Measurements from ENCODE around the gene MYOM3. TPM values are rescaled to one million over a fixed set of nuclear protein-coding genes. Genes with fewer than 3 reads are reported as not detected.

Gene MYOM3
- total RNA-seq, 1 experiment from 2014 or later = 7.9 TPM

DNA sequence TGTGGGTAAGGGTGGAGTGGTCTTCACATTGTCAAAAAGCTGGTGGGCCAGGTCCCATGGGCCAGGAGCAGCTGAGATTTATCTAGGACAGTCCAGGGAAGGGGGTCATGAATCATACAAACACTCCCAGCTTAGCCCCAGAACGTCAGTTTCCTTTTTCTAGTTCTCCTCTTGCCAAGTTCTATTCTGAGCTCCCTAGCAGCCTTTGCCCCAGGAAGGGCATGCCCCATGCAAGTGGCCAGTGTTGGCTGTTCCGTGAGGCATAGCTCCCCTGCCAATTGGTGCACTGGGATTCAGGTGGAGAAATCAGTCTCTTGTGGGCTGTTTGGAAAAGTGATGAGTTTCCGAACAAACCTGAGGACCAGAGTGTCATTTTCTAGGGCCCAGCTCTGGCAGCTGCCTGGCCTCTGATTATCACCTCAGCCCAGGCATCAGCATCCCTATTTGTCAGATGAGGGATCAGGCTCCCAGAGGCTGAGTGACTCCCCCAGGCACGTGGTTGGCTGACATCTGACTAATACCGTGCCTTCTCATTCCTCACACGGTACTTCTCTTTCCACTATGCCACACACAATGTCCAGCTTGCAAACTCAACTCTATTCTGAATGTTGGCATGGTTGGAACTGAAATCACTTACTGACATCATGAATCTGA is 14.2 kb upstream of the MYOM3 start:
- POLR2A ChIA-PET = interaction anchor here (0.6 kb wide), 1 partner anchor 24 kb away, joined by 4 read pairs; no protein-coding TSS in a partner anchor
- no peaks in the 10 kb centered on the region for H3K27me3 ChIP-seq (ENCODE audit: insufficient read depth, low read length)

More for the DNA sequence above, 14.2 kb upstream of the MYOM3 start:
- BruUV-seq (replicated peaks) = no TSS peak
- no peaks in the 10 kb centered on the region for H3K9me2 ChIP-seq (ENCODE audit: insufficient read depth)
- H3K27ac ChIP-seq (ENCODE audit: low read depth, low read length) = no peak overlapping the region
- no peak overlapping the region for H3K9ac ChIP-seq (ENCODE audit: low read length)
- TF ChIP-seq EZH2 (IDR thresholded peaks at IDR 0.05) (no peak), ZNF274 (IDR thresholded peaks at IDR 0.05; ENCODE audit: low read depth, low read length) (no peak), CTCF (IDR thresholded peaks at IDR 0.05 in 2 of 3, conservative IDR thresholded peaks at IDR 0.05 in 1 of 3; ENCODE audit: borderline replicate concordance in 1 of 3, insufficient read depth in 1 of 3, low read depth in 2 of 3, low read length in 2 of 3) (no peak), ZBTB33 (IDR thresholded peaks at IDR 0.05; ENCODE audit: extremely low read depth, insufficient replicate concordance, low read length) (no peak), EGR1 (IDR thresholded peaks at IDR 0.05; ENCODE audit: low read depth) (no peak), RAD21 (IDR thresholded peaks at IDR 0.05; ENCODE audit: low read depth) (no peak), CBX3 (IDR thresholded peaks at IDR 0.05; ENCODE audit: low read depth) (no peak), POLR2A (IDR thresholded peaks at IDR 0.05; ENCODE audit: borderline replicate concordance, extremely low read depth, insufficient read depth, insufficient read length) (no peak), SIN3A (IDR thresholded peaks at IDR 0.05; ENCODE audit: low read depth) (no peak), ZFX (IDR thresholded peaks at IDR 0.05) (no peak), ELF1 (IDR thresholded peaks at IDR 0.05; ENCODE audit: borderline replicate concordance, low read depth) (no peak), EZH2phosphoT487 (IDR thresholded peaks at IDR 0.05; ENCODE audit: borderline replicate concordance) (no peak), POLR2AphosphoS5 (IDR thresholded peaks at IDR 0.05; ENCODE audit: low read depth, low read length) (no peak), CEBPB (IDR thresholded peaks at IDR 0.05; ENCODE audit: low read depth) (no peak), TCF7L2 (IDR thresholded peaks at IDR 0.05; ENCODE audit: borderline replicate concordance, extremely low read depth, insufficient read depth, insufficient read length) (no peak), FOSL1 (IDR thresholded peaks at IDR 0.05; ENCODE audit: low read depth) (no peak), SP1 (IDR thresholded peaks at IDR 0.05; ENCODE audit: low read depth) (no peak), YY1 (IDR thresholded peaks at IDR 0.05; ENCODE audit: extremely low read depth, insufficient replicate concordance, low read depth, low read length) (no peak)
- TF ChIP-seq, protein P1, sequence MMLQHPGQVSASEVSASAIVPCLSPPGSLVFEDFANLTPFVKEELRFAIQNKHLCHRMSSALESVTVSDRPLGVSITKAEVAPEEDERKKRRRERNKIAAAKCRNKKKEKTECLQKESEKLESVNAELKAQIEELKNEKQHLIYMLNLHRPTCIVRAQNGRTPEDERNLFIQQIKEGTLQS (IDR thresholded peaks at IDR 0.05) = no peak
- TF ChIP-seq, protein P2, sequence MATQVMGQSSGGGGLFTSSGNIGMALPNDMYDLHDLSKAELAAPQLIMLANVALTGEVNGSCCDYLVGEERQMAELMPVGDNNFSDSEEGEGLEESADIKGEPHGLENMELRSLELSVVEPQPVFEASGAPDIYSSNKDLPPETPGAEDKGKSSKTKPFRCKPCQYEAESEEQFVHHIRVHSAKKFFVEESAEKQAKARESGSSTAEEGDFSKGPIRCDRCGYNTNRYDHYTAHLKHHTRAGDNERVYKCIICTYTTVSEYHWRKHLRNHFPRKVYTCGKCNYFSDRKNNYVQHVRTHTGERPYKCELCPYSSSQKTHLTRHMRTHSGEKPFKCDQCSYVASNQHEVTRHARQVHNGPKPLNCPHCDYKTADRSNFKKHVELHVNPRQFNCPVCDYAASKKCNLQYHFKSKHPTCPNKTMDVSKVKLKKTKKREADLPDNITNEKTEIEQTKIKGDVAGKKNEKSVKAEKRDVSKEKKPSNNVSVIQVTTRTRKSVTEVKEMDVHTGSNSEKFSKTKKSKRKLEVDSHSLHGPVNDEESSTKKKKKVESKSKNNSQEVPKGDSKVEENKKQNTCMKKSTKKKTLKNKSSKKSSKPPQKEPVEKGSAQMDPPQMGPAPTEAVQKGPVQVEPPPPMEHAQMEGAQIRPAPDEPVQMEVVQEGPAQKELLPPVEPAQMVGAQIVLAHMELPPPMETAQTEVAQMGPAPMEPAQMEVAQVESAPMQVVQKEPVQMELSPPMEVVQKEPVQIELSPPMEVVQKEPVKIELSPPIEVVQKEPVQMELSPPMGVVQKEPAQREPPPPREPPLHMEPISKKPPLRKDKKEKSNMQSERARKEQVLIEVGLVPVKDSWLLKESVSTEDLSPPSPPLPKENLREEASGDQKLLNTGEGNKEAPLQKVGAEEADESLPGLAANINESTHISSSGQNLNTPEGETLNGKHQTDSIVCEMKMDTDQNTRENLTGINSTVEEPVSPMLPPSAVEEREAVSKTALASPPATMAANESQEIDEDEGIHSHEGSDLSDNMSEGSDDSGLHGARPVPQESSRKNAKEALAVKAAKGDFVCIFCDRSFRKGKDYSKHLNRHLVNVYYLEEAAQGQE (IDR thresholded peaks at IDR 0.05; ENCODE audit: low read depth) = no peak
- intact Hi-C loops (cut with micrococcal nuclease) = no loop called here
- no peak overlapping the region for H3K4me2 ChIP-seq (ENCODE audit: low read length)
- H4K20me1 ChIP-seq (ENCODE audit: insufficient read depth) = no peaks in the 10 kb centered on the region
- no peak for DNase-seq (ENCODE audit: low read depth, low spot score)
- no peak overlapping the region for H2AFZ ChIP-seq (ENCODE audit: low read depth, low read length, poor library complexity, severe bottlenecking)
- H3K9me3 ChIP-seq (ENCODE audit: control insufficient read depth in 1 of 2, insufficient read depth in 1 of 2, low read depth in 1 of 2, low read length in 2 of 2) = peaks cover 0 to 9% of the 10 kb centered on the region in 2 experiments; a peak in 1 of 4 replicates
- RAD21 ChIA-PET (ENCODE audit: low non-redundant PET in 1 of 2, low total read pairs in 2 of 2, uncharacterized antibody in 2 of 2, unreplicated experiment in 2 of 2) = no interaction called here
- CTCF ChIA-PET = interaction anchor here (1.1 kb wide), 1 partner anchor 24 kb away, joined by 4 read pairs; no protein-coding TSS in a partner anchor
- H3K4me3 ChIP-seq (replicated peaks in 1 of 2; ENCODE audit: low read depth in 1 of 2, low read length in 2 of 2) = no peak overlapping the region
- no peak for ATAC-seq
- H3K36me3 ChIP-seq (ENCODE audit: control insufficient read depth in 1 of 2, insufficient read depth in 2 of 2, low read length in 2 of 2) = peaks cover 0 to 4% of the 10 kb centered on the region in 2 experiments; a peak in 1 of 4 replicates
- H3K79me2 ChIP-seq (ENCODE audit: insufficient read depth, low read length) = no peaks in the 10 kb centered on the region
- H3K4me1 ChIP-seq (ENCODE audit: control insufficient read depth in 1 of 2, insufficient read depth in 2 of 2, low read length in 2 of 2) = no peaks in the 10 kb centered on the region
